ENCODE measurements around the gene ZNF821.

DNA sequence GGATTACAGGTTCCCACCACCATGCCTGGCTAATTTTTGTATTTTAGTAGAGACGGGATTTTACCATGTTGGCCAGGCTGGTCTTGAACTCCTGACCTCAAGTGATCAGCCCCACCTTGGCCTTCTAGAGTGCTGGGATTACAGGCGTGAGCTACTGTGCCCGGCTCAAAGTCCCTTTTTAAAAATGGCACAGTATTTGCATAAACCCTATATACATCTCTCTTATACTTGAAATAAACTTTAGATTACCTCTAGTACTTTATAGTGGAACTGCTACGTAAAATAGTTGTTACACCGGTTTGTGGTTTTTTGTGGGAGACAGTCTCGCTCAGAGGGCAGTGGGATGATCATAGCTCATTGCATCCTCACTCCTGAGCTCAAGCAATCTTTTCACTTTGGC is 47.6 kb upstream of the ZNF821 start:
- TF ChIP-seq, protein P1, sequence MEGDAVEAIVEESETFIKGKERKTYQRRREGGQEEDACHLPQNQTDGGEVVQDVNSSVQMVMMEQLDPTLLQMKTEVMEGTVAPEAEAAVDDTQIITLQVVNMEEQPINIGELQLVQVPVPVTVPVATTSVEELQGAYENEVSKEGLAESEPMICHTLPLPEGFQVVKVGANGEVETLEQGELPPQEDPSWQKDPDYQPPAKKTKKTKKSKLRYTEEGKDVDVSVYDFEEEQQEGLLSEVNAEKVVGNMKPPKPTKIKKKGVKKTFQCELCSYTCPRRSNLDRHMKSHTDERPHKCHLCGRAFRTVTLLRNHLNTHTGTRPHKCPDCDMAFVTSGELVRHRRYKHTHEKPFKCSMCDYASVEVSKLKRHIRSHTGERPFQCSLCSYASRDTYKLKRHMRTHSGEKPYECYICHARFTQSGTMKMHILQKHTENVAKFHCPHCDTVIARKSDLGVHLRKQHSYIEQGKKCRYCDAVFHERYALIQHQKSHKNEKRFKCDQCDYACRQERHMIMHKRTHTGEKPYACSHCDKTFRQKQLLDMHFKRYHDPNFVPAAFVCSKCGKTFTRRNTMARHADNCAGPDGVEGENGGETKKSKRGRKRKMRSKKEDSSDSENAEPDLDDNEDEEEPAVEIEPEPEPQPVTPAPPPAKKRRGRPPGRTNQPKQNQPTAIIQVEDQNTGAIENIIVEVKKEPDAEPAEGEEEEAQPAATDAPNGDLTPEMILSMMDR (conservative IDR thresholded peaks at IDR 0.05) = no peak
- no peak for TF ChIP-seq EZH2 (IDR thresholded peaks at IDR 0.05; ENCODE audit: low read depth)
